Midbrain (tissue), 1 donor: ENCODE results near the gene NPIPB2.

Experiments
- DNase-seq: peaks from one replicate; lab custom pipeline; 2025; lab: John Stamatoyannopoulos, UW

The NPIPB2 gene

DNA sequence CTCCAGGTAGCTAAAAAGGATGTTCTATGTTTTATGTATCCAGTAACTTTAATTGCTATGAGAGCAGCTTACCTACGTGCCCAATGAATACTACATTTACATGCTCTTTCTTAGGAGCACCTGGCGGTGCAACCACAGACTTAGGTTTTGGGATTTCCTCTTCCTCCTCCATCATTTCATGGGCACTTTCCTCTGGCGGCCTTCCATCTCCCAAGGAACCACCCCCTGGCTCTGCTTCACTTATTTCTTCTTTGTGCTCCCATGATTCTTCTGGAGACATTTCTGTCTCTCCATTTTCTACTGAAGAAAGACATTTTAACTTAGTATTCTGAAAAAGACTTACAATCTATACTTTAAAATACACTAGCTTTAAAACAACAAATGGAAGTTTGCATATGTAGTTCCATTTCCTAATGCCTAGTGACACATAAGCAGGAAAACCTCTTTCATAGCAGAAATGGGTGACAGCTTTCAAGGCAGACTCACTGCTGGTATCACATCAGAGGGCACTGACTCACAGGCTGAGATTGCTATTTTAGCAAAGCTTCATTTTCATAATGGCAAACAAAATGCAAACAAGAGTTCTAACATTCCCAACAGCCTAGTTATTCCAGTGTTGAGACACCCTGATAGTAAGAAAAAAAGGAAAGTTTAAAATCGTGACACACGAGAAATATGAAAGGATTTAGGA lies 45.2 kb downstream of the NPIPB2 start:
- DNase-seq: no peak

DNA sequence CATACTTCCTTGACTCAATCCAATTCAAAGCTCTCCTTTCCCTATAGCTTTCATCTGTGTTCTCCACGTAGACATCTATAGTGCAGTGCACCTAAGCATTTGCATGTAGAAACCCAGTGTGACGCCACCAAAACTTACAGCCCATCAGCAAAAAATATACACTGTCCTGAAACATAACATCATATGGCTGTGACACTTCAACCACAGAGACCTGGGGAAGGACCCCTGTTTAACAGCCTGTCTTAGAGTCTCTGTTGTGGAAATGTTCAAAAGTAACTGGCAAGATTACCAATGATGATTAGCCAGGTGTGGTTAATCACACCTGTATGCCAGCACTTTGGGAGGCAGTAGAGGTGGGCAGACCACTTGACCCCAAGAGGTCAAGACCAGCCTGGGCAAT lies 48.3 kb downstream of the NPIPB2 start:
- DNase-seq: no peak

DNA sequence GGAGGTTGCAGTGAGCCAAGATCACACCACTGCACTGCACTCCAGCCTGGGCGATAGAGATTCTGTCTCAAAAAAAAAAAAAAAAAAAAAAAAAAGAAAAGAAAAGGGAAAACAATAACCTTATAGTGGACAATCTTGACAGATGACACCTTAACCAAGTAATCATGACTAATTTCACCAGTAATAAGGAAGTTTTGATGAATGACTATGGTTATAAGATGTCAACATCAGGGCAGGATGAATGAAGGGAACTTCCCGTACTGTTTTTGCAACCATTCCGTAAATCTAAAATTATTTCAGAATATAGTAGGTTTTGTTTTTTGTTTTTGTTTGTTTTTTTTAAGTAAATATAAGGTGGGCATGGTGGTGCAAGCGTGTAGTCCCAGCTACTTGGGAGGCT lies 49.1 kb downstream of the NPIPB2 start:
- DNase-seq: no peak

DNA sequence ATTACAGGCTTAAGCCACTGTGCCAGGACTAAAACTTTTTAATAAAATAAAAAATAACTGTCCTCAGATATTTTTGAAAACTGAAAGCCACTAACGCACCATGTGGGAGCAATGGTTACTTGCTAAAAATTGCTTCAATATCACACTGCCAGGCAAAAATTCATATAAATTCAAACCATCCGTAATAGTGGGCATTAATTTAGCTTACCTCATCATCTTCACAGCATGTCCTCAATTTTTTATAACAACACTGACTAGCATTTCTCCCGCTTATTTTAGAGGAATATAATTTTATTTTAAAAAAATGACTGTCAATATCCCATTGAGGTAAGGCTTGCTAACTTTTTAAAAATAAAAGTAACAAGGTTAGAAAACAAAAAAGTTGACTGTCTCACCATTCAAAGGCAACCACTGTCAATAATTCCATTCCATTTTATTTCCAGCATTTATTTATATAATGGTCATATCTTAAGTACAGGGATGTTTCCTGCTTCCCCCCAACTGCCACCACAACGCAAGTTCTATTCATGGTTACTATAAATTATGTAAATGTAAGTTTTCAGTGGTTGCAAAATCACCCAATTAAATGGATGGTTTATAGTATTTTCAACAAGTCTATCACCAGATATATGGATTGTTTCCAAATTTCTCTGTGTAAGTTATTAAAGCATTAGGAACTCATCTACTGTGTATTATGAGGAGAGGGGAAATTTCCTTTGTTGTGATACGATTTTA lies 51.4 kb downstream of the NPIPB2 start:
- DNase-seq: no peak

DNA sequence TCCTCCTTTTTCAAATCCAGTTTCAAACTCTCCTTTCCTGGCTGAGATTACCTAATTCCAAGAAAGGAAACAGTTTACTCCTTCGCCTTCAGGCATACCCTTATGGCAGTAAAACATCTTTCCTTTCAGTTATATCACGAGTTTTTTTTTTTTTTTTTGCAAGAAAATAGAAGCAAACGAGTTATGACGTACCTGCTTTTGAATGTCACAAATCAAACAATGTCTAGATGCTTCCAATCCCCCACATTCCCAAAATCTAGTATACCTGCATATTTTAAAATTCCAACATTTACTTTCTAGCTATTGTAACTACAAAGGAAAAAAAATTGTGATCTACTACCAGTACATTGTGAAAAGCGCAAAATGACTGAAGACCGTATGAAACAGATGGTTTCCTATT lies 55.0 kb downstream of the NPIPB2 start:
- no peak for DNase-seq

DNA sequence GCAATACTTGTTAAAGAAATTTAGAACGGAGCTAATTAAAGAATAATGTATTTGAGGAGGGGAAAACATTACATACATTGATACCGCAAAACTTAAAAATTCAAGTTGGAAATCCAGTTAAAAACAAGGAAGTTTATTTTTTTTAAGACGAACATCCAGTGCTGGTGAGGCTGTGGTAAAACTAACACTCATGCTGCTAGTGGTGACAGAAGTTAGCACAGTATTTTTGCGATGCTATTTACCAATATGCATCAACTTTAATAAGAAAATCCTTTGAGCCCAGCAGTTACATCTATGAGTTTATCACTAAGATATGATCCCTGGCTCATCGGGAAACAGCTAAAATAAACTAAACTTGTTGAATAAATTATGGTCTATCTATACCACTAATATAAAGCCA lies 57.8 kb downstream of the NPIPB2 start:
- no peak for DNase-seq

DNA sequence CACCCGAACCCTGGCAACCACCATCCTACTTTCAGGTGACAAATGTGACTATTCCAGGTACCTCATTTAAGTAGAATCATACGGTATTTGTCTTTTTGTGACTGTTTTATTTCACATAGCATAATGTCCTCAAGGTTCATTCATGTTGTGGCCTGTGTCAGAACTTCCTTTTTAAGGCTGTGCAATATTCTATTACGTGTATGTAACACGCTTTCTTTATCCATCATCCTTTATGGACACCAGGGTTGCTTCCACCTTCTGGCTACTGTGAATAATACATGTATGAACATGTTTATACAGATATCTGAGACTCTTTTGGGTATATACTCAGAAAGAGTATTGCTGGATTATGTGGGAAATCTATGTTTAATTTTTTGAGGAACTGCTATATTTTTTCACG lies 61.8 kb downstream of the NPIPB2 start:
- no peak for DNase-seq

DNA sequence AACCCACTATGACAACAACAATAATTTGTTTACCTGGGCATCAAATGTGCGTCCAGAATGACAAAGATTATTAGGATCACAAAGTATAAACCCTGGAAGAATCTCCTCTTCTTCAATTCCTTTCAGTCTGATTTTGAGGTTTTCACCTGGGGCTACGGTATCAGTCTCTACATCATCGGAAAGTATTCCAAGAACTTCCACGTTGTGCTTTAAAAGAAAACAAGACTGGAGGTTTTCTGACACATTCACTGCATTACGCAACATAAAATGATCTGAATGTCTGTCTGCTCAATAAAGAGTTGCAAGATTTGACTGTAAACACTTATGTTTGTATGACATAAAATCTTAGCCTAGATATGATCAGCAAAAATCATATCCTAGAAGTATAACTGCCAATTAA lies 64.5 kb downstream of the NPIPB2 start:
- no peak for DNase-seq
